GM23338 (cell line): Measurements from ENCODE around the gene PTH2. TPM values are rescaled to one million over a fixed set of nuclear protein-coding genes. Genes with fewer than 3 reads are reported as not detected.

Source experiments
- ATAC-seq: fragments of 200-7000 bp; cut with Tn5 transposase; 3 replicates; pipeline ENCODE4 v1.9.1; 2020
- DNase-seq: peaks from one replicate; pipeline ENCODE4 v3.0.0-alpha.2; 2015; ENCODE audit warnings: low spot score
- H2AFZ ChIP-seq: fragments of 200-600 bp; sonication (generic); 2 replicates; pipeline ENCODE4 v1.8.0; 2016; ENCODE audit warnings: antibody characterized with exemption, mild to moderate bottlenecking, moderate library complexity
- H3F3A ChIP-seq: fragments of 200-600 bp; sonication (generic); replicated peaks from 2 replicates; pipeline ENCODE4 v1.8.0; 2017; ENCODE audit warnings: antibody characterized with exemption, mixed run types, low read depth
- H3K27ac ChIP-seq: fragments of 200-600 bp; sonication (generic); 2 replicates; pipeline ENCODE4 v1.6.1; 2016; ENCODE audit warnings: low read depth
- H3K27me3 ChIP-seq: fragments of 200-600 bp; sonication (generic); 2 replicates; pipeline ENCODE4 v1.8.0; 2016; ENCODE audit warnings: mild to moderate bottlenecking, mixed run types, moderate library complexity; ENCODE audit not compliant: insufficient read depth
- H3K36me3 ChIP-seq: fragments of 200-600 bp; sonication (generic); 2 replicates; pipeline ENCODE4 v1.8.0; 2016; ENCODE audit warnings: mild to moderate bottlenecking; ENCODE audit not compliant: insufficient read depth
- H3K4me1 ChIP-seq: fragments of 200-600 bp; sonication (generic); 2 replicates; pipeline ENCODE4 v1.8.0; 2016; ENCODE audit warnings: mild to moderate bottlenecking, moderate library complexity; ENCODE audit not compliant: insufficient read depth
- H3K4me2 ChIP-seq: fragments of 200-600 bp; sonication (generic); 2 replicates; pipeline ENCODE4 v1.7.1; 2017; ENCODE audit warnings: mixed run types
- H3K4me3 ChIP-seq: fragments of 200-600 bp; sonication (generic); 2 replicates; pipeline ENCODE4 v1.6.1; 2016; ENCODE audit warnings: mixed run types
- H3K79me2 ChIP-seq: fragments of 200-600 bp; sonication (generic); replicated peaks from 2 replicates; pipeline ENCODE4 v1.8.0; 2017; ENCODE audit warnings: mild to moderate bottlenecking; ENCODE audit not compliant: insufficient read depth
- H3K9me2 ChIP-seq: fragments of 200-600 bp; sonication (generic); 2 replicates; pipeline ENCODE4 v1.8.0; 2017; ENCODE audit not compliant: insufficient read depth
- H4K20me1 ChIP-seq: fragments of 200-600 bp; sonication (generic); replicated peaks from 2 replicates; pipeline ENCODE4 v1.8.0; 2017; ENCODE audit warnings: mild to moderate bottlenecking; ENCODE audit not compliant: insufficient read depth
- H3K27ac Mint-ChIP-seq: 2 replicates; pipeline ENCODE4 v1.8.0; 2020; ENCODE audit warnings: inconsistent platforms, mild to moderate bottlenecking, moderate library complexity, mixed read lengths
- H3K27me3 Mint-ChIP-seq: 3 replicates; pipeline ENCODE4 v1.8.0; 2022; ENCODE audit warnings: low read depth, mild to moderate bottlenecking, moderate library complexity, mixed read lengths, inconsistent platforms; ENCODE audit not compliant: insufficient read depth, poor library complexity
- H3K36me3 Mint-ChIP-seq: 3 replicates; pipeline ENCODE4 v1.8.0; 2021; ENCODE audit warnings: low read depth, mild to moderate bottlenecking, inconsistent platforms, moderate library complexity, mixed read lengths
- H3K4me1 Mint-ChIP-seq: 3 replicates; pipeline ENCODE4 v1.8.0; 2020; ENCODE audit warnings: mild to moderate bottlenecking, inconsistent platforms, mixed read lengths
- H3K4me3 Mint-ChIP-seq: 3 replicates; pipeline ENCODE4 v1.8.0; 2021; ENCODE audit warnings: moderate library complexity, mild to moderate bottlenecking, inconsistent platforms, mixed read lengths
- H3K9me3 Mint-ChIP-seq: 3 replicates; pipeline ENCODE4 v1.8.0; 2020; ENCODE audit warnings: moderate library complexity, mild to moderate bottlenecking, inconsistent platforms, mixed read lengths
- CREB1 ChIP-seq: fragments of 250-450 bp; sonication (Bioruptor Pico); IDR thresholded peaks from 2 replicates; pipeline ENCODE4 v1.5.0; 2020; ENCODE audit warnings: low read depth, mild to moderate bottlenecking, moderate library complexity
- EZH2 ChIP-seq: fragments of 200-600 bp; sonication (generic); IDR thresholded peaks from one replicate; pipeline ENCODE4 v1.8.0; 2017; ENCODE audit warnings: antibody characterized with exemption, mild to moderate bottlenecking, low read depth; ENCODE audit not compliant: unreplicated experiment
- EZH2phosphoT487 ChIP-seq: fragments of 200-600 bp; sonication (generic); IDR thresholded peaks from one replicate; pipeline ENCODE4 v1.8.1; 2018; ENCODE audit warnings: antibody characterized with exemption; ENCODE audit not compliant: unreplicated experiment
- JUNB ChIP-seq: IDR thresholded peaks from one replicate; pipeline ENCODE4 v1.6.1; 2016; ENCODE audit warnings: antibody characterized with exemption; ENCODE audit not compliant: unreplicated experiment
- NANOG ChIP-seq: IDR thresholded peaks from 2 replicates; pipeline ENCODE4 v1.6.1; 2016; ENCODE audit warnings: antibody characterized with exemption, borderline replicate concordance
- POLR2AphosphoS5 ChIP-seq: IDR thresholded peaks from 2 replicates; pipeline ENCODE4 v1.6.1; 2016; ENCODE audit warnings: antibody characterized with exemption, low read depth
- STAT1 ChIP-seq: IDR thresholded peaks from one replicate; pipeline ENCODE4 v1.6.1; 2016; ENCODE audit warnings: antibody characterized with exemption; ENCODE audit not compliant: unreplicated experiment
- ZNF114 ChIP-seq: fragments of 250-450 bp; sonication (Bioruptor Pico); IDR thresholded peaks from 2 replicates; pipeline ENCODE4 v1.5.0; 2020; ENCODE audit warnings: mild to moderate bottlenecking, moderate library complexity
- ZNF331 ChIP-seq: fragments of 250-450 bp; sonication (Bioruptor Pico); IDR thresholded peaks from 2 replicates; pipeline ENCODE4 v1.5.0; 2020; ENCODE audit warnings: low read depth, mild to moderate bottlenecking, moderate library complexity
- polyA plus RNA-seq: library from polyadenylated mRNA; unstranded; fragments of >200 nt; fragmentation: Nextera tagmentation; extraction: Ambion mirVana; gene quantifications from 2 replicates; pipeline ENCODE4 v1.2.1, GENCODE V29; 2016
- total RNA-seq: library from RNA; depleted of rRNA; stranded (reverse); fragments of >200 nt; shearing (Covaris generic); gene quantifications from 2 replicates; pipeline ENCODE4 v1.2.3, GENCODE V29; 2014
- TF ChIP-seq, protein P1 (sequence below): IDR thresholded peaks from one replicate; pipeline ENCODE4 v1.6.1; 2018; ENCODE audit warnings: antibody characterized with exemption; ENCODE audit not compliant: unreplicated experiment
- TF ChIP-seq, protein P2 (sequence below): IDR thresholded peaks from 2 replicates; pipeline ENCODE4 v1.6.1; 2016; ENCODE audit warnings: antibody characterized with exemption
- TF ChIP-seq, protein P3 (sequence below), 2 experiments: fragments of 200-600 bp in 1 of 2; sonication (generic) in 1 of 2; conservative IDR thresholded peaks; 2 replicates each; pipeline versions ENCODE4 v1.5.1 to v1.6.1; 2016 to 2017; ENCODE audit warnings: antibody characterized with exemption in 2 of 2, low read depth in 2 of 2, mild to moderate bottlenecking in 2 of 2, moderate library complexity in 1 of 2

PTH2 gene
- total and polyA plus RNA-seq, 2 experiments from 2014 or later = 1.6 TPM; not detected in 1

DNA sequence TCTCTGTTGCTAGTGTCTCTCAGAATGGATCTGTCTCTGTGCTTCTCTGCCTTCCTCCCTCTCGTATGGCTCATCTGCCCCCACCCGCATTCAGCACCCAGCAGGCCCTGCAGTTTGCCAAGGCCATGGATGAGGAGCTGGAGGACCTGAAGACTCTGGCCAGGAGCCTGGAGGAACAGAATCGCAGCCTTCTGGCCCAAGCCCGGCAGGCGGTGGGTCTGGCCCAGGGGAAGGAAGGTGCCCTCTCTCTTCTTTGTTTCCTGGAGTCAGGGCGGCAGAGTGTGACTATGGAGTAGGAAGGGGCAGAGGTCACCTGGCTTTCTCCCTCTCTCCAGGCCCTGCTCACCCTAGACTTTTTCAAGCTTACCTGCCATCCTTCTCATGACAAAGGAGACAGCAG, 24.3 kb downstream of the PTH2 start (continued):
- TF ChIP-seq, protein P1, sequence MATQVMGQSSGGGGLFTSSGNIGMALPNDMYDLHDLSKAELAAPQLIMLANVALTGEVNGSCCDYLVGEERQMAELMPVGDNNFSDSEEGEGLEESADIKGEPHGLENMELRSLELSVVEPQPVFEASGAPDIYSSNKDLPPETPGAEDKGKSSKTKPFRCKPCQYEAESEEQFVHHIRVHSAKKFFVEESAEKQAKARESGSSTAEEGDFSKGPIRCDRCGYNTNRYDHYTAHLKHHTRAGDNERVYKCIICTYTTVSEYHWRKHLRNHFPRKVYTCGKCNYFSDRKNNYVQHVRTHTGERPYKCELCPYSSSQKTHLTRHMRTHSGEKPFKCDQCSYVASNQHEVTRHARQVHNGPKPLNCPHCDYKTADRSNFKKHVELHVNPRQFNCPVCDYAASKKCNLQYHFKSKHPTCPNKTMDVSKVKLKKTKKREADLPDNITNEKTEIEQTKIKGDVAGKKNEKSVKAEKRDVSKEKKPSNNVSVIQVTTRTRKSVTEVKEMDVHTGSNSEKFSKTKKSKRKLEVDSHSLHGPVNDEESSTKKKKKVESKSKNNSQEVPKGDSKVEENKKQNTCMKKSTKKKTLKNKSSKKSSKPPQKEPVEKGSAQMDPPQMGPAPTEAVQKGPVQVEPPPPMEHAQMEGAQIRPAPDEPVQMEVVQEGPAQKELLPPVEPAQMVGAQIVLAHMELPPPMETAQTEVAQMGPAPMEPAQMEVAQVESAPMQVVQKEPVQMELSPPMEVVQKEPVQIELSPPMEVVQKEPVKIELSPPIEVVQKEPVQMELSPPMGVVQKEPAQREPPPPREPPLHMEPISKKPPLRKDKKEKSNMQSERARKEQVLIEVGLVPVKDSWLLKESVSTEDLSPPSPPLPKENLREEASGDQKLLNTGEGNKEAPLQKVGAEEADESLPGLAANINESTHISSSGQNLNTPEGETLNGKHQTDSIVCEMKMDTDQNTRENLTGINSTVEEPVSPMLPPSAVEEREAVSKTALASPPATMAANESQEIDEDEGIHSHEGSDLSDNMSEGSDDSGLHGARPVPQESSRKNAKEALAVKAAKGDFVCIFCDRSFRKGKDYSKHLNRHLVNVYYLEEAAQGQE = no peak
- no peak for TF ChIP-seq ZNF114 (CRISPR knock-in tag)

GRCh38 chr19:49398001-49398615, 25.1 kb downstream of the PTH2 start:
- Mint-ChIP-seq H3K9me3 (no peaks in the 10 kb centered on the region), H3K4me3 (no peak overlapping the region; the same call in 2 of the 3 replicates), H3K4me1 (peaks cover 33% of the 10 kb centered on the region), H3K27me3 (peaks cover 20% of the 10 kb centered on the region), H3K36me3 (no peaks in the 10 kb centered on the region), H3K27ac (no peak overlapping the region)
- Histone ChIP-seq H3K27ac (no peak overlapping the region), H3K79me2 (no peaks in the 10 kb centered on the region), H3K9me2 (0 out of 2 replicates have a peak, but pooled peaks cover 3% of the 10 kb centered on the region), H3F3A (0 out of 2 replicates have a peak, but pooled peaks cover 5% of the 10 kb centered on the region), H3K4me2 (no peak overlapping the region), H3K4me1 (peaks cover 6% of the 10 kb centered on the region; the same call in 1 of the 2 replicates), H4K20me1 (no peaks in the 10 kb centered on the region), H3K4me3 (no peak overlapping the region), H2AFZ (peak overlapping the region; percentile 81; the same call in 1 of the 2 replicates), H3K27me3 (no peaks in the 10 kb centered on the region), H3K36me3 (no peaks in the 10 kb centered on the region)
- DNase-seq = no peak
- ATAC-seq = no peak
- TF ChIP-seq POLR2AphosphoS5 = no peak
- no peak for TF ChIP-seq EZH2
- no peak for TF ChIP-seq ZNF331 (CRISPR knock-in tag)
- no peak for TF ChIP-seq NANOG
- TF ChIP-seq STAT1 = no peak
- TF ChIP-seq CREB1 (CRISPR knock-in tag) = no peak
- TF ChIP-seq, protein P2, sequence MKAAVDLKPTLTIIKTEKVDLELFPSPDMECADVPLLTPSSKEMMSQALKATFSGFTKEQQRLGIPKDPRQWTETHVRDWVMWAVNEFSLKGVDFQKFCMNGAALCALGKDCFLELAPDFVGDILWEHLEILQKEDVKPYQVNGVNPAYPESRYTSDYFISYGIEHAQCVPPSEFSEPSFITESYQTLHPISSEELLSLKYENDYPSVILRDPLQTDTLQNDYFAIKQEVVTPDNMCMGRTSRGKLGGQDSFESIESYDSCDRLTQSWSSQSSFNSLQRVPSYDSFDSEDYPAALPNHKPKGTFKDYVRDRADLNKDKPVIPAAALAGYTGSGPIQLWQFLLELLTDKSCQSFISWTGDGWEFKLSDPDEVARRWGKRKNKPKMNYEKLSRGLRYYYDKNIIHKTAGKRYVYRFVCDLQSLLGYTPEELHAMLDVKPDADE = no peak
- TF ChIP-seq JUNB = no peak
- TF ChIP-seq EZH2phosphoT487 = no peak
- TF ChIP-seq ZNF114 (CRISPR knock-in tag) = no peak
- TF ChIP-seq, protein P1 = no peak
- TF ChIP-seq, protein P3, sequence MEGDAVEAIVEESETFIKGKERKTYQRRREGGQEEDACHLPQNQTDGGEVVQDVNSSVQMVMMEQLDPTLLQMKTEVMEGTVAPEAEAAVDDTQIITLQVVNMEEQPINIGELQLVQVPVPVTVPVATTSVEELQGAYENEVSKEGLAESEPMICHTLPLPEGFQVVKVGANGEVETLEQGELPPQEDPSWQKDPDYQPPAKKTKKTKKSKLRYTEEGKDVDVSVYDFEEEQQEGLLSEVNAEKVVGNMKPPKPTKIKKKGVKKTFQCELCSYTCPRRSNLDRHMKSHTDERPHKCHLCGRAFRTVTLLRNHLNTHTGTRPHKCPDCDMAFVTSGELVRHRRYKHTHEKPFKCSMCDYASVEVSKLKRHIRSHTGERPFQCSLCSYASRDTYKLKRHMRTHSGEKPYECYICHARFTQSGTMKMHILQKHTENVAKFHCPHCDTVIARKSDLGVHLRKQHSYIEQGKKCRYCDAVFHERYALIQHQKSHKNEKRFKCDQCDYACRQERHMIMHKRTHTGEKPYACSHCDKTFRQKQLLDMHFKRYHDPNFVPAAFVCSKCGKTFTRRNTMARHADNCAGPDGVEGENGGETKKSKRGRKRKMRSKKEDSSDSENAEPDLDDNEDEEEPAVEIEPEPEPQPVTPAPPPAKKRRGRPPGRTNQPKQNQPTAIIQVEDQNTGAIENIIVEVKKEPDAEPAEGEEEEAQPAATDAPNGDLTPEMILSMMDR (conservative IDR thresholded peaks at IDR 0.05; ENCODE audit: low read depth in 2 of 2) = no peak
